Measurements from ENCODE around the gene ZNF143.
"Not testable (repeated sequence)": the region's sequence is repeated elsewhere in the genome, so short reads cannot be mapped to it uniquely, and the experiment has no call there.

ZNF143 gene

DNA sequence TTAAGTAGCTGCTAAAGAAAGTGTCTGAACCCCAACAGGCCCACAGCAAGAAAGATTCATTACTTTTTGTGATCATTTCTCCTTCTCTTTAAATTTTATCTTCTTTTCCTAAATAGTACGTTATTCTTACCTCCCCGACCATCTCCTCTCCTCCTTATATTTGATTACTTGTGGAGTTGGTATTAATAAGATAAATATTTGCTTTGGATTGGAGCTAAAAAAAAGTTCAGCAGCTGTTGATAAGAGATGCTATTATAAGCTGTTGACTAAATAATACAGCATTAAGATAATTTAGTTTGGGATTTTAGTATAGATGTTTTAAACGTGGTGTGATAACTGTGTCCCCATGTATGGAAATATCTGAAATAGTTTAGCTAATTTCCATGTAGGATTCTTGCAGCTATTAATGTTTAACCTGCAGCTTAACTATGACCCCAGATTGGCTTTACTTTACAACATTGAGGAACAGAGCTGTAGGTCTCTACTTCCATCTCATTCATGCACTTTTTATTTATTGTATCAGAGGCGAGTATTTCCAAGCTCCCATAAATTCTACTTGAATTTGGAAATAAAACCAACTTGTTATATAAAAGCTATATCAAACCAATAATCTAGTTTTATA lies 37.8 kb downstream of the ZNF143 start:
- DNase-seq, result no peak

DNA sequence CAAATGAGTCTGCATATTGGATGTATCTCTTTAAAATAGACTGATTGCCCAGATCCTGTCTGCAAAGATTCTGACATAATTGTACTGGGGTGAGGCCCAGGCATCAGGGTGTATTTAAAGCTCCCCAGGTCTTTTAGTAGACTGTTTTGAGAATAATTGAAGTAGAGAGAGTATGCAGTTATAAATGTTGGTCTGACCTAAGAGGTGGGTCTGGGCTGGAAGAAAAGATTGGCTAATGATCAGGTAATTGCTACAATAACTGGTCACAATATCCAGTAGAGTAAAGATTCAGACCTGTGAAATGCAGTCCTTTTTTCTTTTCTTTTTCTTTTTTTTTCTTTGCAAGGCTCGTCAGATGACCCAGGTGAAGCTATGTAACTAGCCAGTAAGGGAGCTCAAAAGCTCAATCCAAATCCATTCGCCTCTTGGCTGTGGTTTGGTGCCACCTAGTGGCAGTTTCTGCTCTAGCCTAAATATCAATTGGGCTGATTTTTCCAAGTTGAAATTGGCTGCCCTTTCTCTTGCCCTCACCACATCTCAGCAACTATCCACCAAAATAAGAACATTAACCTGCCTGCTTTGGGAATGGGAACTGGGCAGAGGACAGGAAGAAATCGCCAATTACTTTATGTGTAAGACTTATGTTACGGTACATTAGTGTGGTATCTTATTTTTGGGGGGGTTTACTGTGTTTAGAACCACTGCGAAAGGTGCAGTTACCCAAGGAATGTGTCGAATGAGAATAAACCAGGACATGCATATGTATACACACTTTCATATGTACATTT lies 45.9 kb downstream of the ZNF143 start:
- DNase-seq, result peak; percentile 92

DNA sequence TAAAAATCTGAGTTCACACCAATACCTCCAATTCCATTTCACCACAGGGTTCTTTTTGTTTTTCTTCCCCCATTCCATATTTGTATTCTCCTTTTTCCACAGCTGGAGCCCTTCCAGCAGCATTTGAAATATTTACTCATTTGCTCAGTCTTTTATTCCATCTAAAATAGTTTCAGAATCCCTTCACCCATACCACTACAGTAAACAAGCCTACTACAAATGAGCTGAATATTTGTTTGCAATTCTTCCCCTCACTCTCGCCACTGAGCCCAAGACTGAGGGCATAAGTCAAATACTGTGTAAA lies 46.4 kb downstream of the ZNF143 start:
- no peak for DNase-seq

DNA sequence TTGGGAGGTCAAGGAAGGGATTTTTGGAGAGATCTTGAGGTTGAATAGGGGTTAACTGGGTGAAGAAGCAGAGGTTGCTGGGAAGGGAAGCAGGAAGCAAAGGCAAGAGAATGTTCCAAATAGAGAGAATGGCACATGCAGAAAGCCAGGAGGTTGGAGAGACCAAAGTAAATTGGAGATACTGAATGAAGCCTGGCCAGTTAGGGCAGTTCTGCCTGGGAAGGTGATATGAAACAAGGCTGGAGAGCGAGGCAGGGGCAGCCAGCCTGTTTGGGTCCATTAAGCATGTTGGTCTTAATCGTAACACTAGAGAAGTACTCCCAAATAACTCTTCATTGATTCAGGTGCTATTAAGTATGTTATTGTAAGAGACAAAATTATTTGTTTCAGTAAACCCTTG lies 48.2 kb downstream of the ZNF143 start:
- no peak for DNase-seq

DNA sequence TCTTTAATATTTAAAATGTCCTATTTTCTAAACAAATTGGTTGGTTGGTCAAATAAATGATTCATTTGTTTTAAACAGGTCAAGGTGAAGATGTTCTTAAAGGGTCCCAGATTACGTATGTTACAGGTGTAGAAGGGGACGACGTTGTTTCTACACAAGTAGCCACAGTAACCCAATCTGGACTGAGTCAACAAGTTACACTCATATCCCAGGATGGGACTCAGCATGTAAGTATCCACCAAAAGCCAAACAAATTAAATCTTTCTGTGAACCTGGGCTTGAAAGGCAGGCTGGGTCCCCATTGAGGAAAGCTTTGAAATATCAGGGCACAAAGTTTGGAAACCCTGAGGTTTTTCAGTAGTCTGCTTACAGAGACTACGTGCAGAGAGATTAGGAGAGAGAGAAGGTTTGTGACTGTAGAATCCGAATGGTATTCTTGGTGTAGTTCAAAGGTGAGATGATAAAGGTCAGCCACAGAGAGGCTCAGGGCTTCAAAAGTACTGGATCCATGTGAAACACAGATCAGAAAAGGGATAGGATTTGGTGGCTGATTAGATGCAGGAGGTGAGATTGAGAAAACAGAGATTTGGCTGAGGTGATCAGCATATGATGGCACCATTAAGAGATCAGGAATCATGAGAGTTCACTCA lies 51.7 kb downstream of the ZNF143 start:
- DNase-seq, result no peak

DNA sequence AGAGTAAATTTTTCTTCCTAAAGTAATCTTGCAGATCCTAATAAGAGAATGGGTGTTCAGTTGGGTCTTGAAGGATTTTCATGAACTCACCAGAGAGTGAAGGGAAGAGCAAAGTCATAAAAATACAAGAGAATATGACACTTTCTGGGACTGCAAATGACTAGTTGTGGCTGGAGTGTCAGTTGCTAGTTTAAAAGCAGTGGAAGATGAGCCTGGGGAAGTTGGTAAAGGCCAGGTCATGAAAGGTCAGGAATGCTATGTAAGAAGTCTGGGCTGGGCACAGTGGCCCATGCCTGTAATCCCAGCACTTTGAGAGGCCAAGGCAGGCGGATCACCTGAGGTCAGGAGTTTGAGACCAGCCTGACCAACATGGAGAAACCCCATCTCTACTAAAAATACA lies 53.8 kb downstream of the ZNF143 start:
- DNase-seq, result not testable (repeated sequence)

DNA sequence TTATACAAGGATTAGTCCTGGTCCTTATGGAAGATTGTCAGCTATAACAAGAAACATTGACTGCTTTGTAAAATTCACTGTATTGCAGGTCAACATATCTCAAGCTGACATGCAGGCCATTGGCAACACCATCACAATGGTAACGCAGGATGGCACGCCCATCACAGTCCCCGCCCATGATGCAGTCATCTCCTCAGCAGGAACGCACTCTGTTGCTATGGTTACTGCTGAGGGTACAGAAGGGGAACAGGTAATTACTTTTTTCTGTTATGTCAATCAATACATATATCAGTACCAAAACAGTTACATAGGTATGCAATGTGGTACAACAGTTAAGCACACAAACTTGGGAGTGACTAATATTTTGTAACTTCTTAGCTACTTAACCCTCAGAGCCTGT lies 55.3 kb downstream of the ZNF143 start:
- DNase-seq, result no peak

DNA sequence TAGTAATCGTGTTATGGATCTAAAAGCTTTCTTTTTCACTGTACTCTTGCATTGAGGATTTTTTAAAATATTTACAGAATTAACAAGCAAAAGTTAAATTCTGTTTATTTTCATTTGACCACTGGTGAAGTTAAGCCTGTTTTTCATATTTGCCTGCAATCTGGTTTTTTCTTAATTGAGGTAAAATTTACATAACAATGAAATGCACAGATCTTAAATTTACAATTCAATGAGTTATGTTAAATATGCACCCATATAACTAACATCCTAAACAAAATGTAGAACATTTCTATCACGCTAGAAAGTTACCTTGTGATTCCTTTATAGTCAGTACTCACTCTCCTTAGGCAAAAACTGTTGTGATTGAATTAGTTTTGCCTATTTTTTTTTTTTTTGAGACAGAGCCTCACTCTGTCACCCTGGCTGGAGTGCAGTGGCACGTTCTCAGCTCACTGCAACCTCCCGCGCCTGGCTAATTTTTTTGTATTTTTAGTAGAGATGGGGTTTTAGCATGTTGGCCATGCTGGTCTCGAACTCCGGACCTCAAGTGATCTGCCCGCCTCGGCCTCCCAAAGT lies 58.1 kb downstream of the ZNF143 start:
- no peak for DNase-seq

DNA sequence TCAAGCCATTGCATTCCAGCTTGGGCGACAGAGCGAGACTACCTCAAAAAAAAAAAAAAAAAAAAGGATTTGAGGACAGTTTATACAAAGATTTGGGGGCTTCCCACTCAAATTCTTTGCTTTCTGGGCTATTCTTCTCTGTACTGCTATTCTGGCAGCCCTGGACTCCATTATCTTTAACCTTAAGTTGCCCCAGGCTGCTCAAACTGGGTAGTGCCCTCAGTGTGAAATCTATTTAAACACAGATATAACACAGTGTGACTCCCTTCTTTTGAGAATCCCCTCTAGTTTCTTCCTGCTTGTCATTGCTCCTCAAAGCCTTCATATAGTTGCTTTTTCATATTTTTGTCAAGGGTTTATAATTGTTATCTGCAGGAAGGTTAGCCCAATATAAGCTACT lies 63.2 kb downstream of the ZNF143 start:
- DNase-seq, result no peak

DNA sequence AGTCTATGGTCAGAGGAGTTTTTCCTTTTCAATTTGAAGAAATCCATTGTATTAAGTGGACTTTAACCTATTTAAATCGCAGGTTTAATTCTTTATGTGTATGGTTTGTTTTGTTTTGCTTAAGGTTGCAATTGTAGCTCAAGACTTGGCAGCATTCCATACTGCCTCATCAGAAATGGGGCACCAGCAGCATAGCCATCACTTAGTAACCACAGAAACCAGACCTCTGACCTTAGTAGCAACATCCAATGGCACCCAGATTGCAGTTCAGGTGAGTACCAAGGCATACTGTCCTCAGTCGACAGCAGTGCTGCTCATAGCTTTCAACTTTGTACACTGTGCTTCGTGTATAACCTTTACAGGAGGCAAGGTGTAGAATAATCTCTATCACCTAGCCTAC lies 64.3 kb downstream of the ZNF143 start:
- no peak for DNase-seq

DNA sequence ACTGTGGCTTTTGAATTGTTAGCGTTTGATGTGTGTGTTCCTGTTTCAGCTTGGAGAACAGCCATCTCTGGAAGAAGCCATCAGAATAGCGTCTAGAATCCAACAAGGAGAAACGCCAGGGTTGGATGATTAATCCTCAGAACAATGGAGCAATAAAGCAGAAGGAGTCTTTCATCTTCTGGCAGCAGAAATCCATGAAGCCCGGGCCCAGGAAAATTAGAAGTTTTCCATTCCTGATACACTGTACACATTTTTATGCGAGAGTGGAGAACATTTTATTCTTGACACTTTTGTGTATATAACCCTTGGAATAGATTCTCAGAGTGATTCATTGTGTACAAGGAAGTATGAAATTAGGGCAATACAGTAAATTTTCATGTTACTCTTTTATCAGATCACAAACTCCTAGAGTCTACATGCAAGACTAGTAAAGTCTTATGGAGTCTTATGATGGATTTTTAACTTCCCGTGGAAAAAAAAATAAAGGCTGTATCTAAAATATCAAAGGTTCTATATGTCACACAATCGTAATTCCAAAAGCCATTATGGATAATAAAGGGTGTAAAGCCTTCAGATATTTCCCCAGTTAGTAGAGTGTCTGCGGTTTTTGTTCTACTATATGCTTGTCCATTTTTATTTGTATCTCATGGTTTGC lies 66.8 kb downstream of the ZNF143 start:
- no peak for DNase-seq

DNA sequence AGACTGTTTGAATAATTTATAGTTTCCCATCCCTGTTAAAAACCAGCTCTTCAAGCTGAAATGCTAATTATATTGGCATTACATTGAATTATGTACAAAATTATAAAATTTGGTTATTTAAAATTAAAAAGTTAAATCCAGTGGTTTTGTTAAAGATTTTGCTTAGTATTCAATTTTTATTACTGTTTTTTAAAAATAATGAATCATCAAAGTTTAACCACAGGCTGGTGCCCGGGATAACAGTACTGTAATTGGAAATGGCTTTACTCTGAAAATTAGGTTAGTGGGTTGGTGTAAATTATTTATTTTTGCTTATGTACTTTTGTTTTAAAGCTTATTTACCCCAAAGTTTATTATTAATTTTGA lies 67.3 kb downstream of the ZNF143 start:
- DNase-seq, result no peak

DNA sequence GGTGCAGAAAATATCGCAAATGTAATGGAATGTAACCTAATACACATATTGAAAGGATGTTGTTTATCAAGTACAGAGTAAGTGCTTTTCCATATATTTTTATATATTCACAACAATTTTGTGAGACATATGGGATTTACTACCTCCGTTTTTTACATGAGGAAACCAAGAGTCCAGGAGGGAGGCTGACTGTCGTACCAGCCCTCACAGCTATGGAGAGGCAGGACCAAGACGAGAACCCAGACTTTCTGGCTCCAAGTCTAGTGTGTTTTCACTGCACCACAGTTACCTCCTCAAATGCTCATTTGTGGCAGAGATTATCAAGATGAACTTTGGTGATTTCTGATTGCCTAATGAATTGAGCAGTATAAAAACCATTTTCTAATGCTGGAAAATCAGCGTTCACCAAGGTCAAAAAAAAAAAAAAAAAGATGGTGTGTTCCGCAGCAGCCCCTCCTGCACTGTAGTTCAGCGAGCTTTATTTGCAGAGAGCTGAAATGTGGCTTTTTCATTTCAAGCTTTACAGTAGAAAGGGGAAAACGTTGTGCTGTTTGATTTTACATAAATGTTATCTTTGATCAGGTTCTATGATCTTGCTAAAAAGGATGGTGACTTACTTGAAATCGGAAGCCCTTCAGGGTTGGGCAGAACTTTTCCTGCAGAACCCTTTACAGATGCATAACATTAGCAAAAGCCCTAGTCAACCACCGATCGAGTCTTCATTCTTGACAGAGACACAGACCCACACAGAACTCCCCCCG lies 67.9 kb downstream of the ZNF143 start:
- DNase-seq, result no peak

DNA sequence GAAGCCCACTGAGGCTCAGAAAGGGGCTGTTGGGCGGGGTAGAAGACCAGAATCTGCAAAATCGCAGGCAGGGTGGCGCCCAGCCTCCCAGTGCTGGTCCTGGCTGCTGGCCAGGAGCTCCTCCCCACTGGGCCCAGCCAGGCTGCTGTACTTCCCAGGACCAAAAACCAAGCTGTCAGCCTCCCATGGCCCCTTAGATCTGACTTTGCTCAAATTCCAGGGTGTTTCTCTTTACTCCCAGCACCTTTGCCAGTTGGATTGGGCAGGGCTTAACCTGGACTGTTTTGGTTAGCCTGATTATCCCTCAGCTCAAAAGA lies 68.5 kb downstream of the ZNF143 start:
- DNase-seq, result no peak

DNA sequence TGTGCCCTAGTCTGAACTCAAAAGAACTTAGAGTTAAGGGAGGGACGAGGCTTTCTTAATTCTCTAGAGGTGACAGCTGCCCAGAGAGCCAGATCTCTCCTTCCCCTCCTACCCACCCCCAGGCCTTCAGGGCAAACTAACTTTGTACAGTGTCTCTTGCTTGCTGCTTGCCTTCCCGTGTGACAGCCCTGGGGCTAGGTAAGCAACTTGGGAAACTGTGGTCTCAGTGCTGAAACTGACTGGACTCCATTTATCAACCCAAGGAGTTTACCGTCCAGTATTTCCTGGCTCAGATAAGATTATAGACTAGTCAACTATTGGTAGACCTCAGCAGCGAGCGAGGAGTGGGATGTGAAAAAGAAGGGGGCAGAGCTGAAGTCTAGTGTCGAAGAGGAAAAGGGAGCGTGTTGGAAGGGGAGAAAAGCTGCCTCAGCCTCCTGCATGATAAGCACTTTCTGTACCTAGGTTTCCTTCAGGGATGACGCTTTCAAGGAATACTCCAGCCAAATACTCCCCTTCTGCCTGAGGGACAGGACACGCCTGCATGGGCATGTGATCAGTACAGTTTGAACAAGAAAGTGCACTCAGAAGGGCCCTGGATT lies 69.3 kb downstream of the ZNF143 start:
- no peak for DNase-seq

DNA sequence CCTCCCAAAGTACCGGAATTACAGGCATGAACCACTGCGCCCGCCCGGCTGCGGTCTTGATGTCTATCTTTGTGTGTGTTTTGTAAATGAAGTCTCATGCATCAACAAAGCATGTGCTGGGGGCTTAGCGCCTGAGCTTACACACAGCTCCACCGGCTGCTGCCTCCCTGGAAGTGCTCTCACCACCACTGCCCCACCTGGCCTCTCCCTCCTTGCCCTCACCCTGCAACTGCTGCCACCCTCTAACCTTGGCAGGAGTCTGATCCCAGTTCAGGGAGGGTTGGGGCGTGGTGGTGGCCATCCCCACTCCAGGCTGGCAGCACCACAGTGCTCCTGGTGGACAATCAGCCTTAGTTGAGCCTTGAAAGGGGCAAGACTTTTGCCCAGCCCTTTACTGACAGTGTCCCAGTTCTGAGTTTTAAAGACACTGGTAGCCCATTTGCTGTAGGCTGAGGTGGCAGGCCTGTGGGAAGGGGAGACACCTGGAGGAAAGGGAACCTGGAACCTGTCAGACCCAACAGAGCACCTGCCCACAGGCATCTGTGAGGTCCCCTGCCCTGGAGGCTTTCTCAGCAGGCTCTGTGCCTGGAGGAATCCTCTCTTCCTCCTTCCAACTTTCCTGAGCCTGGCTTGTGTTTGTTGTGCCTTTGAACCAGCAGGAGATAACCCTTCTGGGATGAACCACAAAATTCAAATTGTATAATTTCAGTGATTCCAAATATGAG lies 70.3 kb downstream of the ZNF143 start:
- DNase-seq, result no peak

DNA sequence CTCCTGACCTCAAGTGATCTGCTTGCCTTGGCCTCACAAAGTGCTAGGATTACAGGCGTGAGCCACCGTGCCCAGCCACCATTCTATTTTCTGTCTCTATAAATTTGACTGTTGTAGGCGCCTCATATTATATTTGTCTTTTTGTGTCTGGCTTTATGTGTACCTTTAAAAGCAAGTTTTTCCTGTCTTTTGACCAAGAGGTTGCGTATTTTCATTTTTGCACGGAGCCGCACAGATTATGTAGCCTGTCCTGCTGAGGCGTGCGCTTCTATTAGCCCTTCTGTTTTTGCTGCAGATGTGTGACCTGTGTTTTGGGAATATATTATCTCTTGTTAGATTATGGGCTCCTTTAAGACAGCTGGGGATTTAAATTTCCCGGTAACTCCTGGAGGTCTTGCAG lies 72.2 kb downstream of the ZNF143 start:
- DNase-seq, result no peak

DNA sequence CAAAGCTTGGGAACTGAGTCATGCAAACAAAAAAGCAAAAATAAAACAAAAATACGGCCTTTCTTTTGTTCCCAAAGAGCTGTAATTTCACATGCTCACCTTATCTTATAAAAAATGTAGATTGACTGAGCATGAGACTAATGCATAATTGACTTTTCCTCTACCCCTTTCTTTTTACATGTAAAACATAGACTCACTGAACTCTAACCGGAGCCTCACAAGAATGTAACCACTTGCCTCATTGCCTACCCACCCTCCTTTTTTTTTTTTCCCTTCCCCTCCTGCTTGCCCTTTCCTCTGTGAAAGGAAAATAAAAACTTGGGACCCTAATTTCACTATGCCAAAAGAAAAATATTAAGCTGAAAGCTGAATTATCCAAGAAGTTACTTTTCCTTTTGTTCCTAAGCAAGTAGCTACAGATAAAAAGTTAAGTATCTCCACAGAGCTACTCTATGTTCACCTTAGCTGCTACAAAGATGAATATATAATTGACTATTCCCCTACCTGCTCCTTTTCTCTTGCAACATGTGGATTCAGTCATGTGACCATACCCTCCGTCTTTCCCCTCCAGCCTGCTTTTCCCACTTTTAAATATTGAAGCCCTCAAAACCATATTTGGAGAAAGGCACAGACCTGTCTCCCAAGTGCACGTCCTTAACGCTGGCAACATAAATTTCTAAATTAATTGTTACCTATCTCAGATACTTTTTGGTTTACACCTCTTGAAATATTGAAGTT lies 73.1 kb downstream of the ZNF143 start:
- DNase-seq, result no peak

DNA sequence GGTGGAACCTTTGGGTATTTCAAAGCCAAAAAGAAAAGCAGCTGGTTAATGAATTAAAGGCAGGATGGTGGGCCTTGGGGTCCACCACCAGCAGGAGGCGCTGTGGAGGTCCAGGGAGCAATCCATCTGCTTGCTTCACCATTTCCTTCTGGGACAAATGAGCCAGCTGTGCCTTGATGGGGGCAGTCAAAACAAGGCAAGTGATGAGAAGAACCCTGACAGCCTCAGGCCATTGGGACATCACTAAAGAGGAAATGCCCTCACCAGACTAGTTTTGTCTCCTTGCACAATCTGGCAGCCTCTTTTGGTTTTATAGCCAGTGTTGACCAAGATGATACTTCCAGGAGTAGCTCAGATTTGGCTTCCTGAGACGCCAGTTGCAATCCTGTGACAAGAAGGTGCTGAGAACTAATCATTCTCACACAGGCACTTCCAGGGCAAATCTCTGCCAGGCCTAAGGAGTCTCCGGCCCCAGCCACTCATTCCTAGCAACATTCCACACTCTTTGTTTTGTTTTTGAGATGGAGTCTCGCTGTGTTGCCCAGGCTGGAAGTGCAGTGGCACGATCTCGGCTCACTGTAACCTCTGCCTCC lies 74.5 kb downstream of the ZNF143 start:
- peak; percentile 64 for DNase-seq

DNA sequence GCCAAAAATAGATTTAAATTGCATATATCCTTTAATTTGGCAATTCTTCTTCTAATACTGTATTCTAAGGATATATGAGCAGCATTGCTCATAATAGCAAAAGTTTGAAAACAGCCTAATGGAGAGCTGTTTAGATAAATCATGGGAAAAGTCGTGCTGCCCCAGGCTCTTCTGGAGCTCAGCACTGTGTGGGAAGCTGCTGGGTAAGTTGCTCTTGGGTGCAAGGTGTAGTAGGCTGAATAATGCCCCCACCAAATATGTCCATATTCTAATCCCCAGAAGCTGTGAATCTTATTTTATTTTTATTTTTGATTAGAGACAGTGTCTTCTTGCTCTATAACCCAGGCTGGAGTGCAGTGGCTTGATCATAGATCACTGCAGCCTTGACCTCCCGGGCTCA lies 77.7 kb downstream of the ZNF143 start:
- no peak for DNase-seq

DNA sequence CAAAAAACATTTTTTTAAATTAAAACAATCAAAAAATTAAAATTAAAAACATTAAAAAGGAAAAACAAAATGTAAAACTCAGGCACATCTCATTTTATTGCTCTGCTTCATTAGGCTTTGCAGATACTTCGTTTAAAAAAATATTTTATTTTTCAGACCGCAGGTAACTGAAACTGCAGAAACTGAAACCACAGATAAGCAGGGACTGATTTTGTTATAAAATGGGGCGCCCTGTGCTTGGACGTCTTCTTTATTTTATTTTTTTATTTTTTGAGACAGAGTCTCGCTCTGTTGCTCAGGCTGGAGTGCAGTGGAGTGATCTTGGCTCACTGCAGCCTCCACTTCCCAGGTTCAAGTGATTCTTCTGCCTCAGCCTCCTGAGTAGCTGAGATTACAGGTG lies 88.4 kb downstream of the ZNF143 start:
- DNase-seq, result not testable (repeated sequence)

All from eye (tissue), 1 donor.